Dendritic cell treated with granulocyte-macrophage colony-stimulating factor and Interleukin-4, amounts not matched to agents 40 ng/mL and 50 ng/mL, for 4 days (primary cell): Measurements from ENCODE around the gene IL17REL.
A peak's percentile ranks its signal among the peaks of the same experiment; 100 is the strongest.

Experiments
- H3K27ac Mint-ChIP-seq: one replicate; pipeline ENCODE4 v1.8.0; 2022; ENCODE audit warnings: mild to moderate bottlenecking, mixed read lengths
- H3K27me3 Mint-ChIP-seq: one replicate; pipeline ENCODE4 v1.8.0; 2022; ENCODE audit warnings: mild to moderate bottlenecking, mixed read lengths
- H3K36me3 Mint-ChIP-seq: one replicate; pipeline ENCODE4 v1.8.0; 2022; ENCODE audit warnings: low read depth, mixed read lengths
- H3K4me1 Mint-ChIP-seq: one replicate; pipeline ENCODE4 v1.8.0; 2022; ENCODE audit warnings: low read depth, mixed read lengths
- H3K4me3 Mint-ChIP-seq: one replicate; pipeline ENCODE4 v1.8.0; 2022; ENCODE audit warnings: mild to moderate bottlenecking, moderate library complexity, mixed read lengths
- H3K9me3 Mint-ChIP-seq: one replicate; pipeline ENCODE4 v1.8.0; 2022; ENCODE audit warnings: mixed read lengths
- intact Hi-C: fragments of 100-400 bp; cut with micrococcal nuclease; formaldehyde crosslinking; loops from one replicate; pipeline ENCODE4 v1.15.0; 2022

IL17REL gene

DNA sequence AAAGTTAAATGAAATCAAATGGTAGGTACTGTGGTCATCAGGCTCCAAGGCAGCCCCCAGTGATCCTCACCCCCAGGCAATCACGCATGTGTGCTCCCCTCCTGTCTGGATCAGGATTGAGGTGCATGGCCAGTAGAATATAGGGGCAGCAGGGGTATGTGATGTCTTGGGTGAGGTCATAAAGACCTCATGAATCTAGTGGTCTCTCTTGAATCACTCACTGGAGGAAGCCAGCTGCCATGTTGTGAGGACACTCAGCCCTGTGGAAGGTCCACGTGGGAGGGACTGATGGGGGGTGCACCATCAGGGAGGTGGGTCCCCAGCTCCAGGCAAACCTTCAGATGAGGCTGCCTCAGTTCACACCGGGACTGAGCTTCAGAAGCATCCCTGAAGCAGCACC is 6.8 kb upstream of the IL17REL start:
- intact Hi-C loops, result no loop called here
- H3K36me3 Mint-ChIP-seq, result no peaks in the 10 kb centered on the region
- H3K9me3 Mint-ChIP-seq, result no peaks in the 10 kb centered on the region
- no peak overlapping the region for H3K4me3 Mint-ChIP-seq
- H3K27ac Mint-ChIP-seq, result no peak overlapping the region
- H3K4me1 Mint-ChIP-seq, result peaks cover 6% of the 10 kb centered on the region
- peaks cover 54% of the 10 kb centered on the region for H3K27me3 Mint-ChIP-seq

DNA sequence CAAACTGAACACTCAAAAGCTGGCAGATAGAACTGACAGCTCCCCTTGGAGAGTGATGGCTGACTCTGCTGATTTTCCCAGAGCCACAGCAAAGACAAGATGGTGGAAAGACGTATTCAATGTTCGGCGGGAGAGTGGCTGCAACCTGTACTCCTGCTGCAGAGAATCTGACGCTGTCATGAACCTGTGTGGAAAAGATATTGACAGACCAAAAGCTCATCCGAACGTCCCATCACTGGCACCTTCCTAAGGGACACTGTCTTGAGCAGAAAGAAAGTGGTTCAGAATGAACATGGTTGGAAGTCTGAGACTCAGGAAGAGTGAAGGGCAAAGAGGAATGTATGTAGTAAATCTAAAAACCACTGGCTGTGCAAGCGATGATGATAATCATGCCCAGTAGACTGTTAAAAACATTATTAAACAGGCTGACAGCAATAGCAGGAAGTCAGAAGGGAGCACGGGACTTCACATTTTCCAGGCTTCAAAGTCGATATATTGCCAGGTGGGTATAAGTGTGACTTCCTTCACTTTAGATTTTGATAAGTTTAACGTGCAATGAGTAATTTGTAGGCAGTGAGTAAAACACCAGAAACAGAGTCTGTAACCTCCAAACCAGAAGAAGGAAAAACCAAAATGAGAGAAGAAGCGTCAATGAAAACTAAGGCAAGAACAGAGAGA is 6.2 kb upstream of the IL17REL start:
- H3K4me3 Mint-ChIP-seq, result no peak overlapping the region
- H3K9me3 Mint-ChIP-seq, result no peaks in the 10 kb centered on the region
- H3K36me3 Mint-ChIP-seq, result no peaks in the 10 kb centered on the region
- H3K27me3 Mint-ChIP-seq, result peaks cover 57% of the 10 kb centered on the region
- intact Hi-C loops, result no loop called here
- H3K27ac Mint-ChIP-seq, result no peak overlapping the region
- H3K4me1 Mint-ChIP-seq, result peaks cover 6% of the 10 kb centered on the region

DNA sequence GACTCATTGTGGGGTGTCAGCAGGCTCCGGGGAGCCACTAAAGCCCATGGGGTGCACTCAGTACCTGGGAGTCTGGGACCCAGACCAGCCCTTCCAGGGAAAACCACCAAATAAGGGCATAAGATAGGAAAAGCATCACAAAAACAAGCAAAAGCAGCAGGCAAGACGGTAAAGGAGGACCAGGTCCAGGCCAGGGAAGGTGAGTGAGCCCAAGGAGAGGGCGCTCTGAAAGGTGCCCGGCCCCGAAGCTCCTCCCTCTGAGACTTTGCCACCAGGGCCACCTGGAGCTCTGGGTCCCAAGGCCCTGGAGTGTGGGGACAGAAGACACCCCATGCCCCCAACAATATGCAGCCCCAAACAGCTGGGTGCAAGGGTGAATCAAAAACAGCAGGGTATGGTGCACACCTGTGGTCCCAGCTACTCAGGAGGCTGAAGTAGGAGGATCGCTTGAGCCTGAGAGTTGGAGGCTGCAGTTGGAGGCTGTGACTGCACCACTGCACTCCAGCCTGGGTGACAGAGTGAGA is 5.2 kb upstream of the IL17REL start:
- H3K4me1 Mint-ChIP-seq, result peaks cover 6% of the 10 kb centered on the region
- intact Hi-C loops, result no loop called here
- no peaks in the 10 kb centered on the region for H3K9me3 Mint-ChIP-seq
- H3K36me3 Mint-ChIP-seq, result no peaks in the 10 kb centered on the region
- peaks cover 65% of the 10 kb centered on the region for H3K27me3 Mint-ChIP-seq
- no peak overlapping the region for H3K27ac Mint-ChIP-seq
- H3K4me3 Mint-ChIP-seq, result no peak overlapping the region

DNA sequence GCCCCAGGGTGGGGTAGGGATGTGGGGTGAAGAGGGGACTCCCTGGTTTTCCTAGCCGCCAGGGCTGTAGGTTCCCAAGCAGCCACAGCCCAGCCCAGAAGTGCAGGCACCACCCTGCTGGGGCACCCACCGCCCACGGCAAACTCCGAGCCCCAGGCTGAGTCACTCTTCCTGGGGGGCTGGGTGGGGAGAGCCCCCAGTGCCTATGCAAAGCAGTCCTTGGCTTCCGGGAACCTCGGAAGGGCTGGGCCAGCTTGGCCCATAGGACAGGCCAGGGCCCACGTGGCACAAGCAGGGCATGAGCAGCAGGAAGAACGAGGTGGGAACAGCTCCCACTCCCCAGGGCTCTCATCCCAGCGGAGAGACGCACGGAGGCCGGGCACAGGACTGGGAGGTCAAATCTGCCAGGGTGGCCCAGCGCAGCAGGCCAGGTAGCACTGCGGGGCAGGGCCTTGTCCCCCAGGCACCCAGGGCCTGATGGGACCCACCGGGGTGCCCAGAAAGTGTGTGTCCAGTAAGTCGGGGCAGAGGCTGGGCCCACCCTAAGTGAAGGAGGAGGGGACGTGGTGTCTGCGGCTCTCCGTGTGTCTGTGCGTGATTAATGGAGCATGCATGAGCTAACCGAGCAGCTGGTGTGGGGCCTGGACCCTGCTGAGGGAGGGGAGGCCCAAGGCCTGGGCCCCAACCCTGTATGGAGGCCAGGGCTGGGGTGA is 4.6 kb upstream of the IL17REL start:
- Mint-ChIP-seq H3K27ac (no peak overlapping the region), H3K4me1 (peaks cover 6% of the 10 kb centered on the region), H3K4me3 (no peak overlapping the region), H3K9me3 (no peaks in the 10 kb centered on the region), H3K36me3 (no peaks in the 10 kb centered on the region), H3K27me3 (peaks cover 71% of the 10 kb centered on the region)
- intact Hi-C loops, result no loop called here

DNA sequence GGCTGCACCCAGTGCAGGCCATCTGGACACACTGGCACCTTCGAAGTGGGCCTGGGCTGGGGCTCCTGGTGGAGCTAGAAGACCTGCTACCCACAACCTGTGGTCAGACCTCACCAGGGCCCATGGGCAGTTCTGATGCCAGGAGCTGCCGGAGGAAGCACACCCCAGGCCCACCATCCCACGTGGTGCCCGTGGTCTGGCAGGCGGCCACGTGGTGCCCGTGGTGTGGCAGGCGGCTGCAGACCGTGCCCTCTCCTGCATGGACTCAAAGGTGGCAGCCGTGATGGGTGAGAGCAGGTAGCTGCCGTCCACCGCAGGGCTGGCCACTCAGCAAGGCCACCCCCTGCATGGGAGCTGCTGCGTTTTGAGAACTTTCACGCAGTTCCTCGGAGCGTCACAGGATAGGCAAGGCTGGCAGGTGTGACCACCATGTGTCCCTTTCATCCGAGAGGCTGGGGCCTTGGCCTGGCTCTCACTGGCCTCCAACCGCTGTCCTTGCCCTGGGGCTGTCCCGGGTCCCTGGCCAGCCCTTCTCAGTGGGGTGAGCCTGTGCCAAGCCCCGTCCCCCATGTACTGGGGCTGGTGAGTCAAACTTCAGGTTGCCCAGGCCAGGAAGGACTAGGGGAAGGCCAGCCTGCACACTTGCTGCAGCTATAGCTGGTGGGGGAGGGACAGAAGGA is 3.9 kb upstream of the IL17REL start:
- intact Hi-C loops, result no loop called here
- Mint-ChIP-seq H3K27me3 (peaks cover 78% of the 10 kb centered on the region), H3K4me1 (peaks cover 9% of the 10 kb centered on the region), H3K27ac (no peak overlapping the region), H3K36me3 (no peaks in the 10 kb centered on the region), H3K9me3 (no peaks in the 10 kb centered on the region), H3K4me3 (no peak overlapping the region)

DNA sequence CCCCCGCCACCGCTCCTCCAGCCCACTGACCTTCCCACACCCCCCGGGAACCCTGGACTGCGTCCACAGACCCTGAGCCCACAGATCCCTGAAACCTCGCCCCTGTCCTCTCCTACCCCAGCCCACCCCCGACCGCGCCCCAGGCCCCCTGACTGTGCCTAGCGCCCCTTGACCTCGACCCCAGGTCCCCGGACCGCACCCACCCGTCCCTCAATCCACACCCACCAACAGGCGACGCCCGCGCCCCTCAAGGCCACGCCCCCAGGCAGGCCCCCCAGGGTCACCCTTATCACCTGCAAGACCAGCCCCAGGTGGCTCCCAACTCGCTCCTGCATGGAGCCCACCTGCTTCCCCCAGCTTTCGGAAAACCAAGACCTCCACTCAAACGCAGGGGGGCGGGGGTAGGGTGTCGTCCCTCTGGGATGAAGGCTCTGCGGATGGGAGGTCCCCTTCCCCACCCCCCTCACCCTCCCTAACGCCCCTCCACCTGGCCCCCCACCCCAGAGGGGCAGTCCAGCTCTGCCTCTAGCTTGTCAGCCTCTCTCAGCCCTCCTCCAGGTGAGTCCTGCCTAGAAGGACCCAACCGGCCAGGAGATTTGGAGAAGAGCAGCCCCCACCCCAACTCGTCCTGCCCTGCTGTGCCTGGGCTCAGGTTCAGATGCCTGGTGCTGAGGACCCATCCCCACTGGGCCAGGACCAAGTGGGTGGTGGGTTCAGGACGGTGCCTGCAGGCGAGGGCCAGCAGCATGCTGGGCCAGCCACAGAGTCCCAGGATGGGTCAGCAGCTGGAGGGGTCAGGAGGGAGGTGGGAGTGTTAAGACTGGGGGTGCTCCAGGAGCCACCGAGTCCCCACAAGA is 3.1 kb upstream of the IL17REL start:
- Mint-ChIP-seq H3K27ac (no peak overlapping the region), H3K4me1 (peaks cover 15% of the 10 kb centered on the region), H3K36me3 (no peaks in the 10 kb centered on the region), H3K9me3 (no peaks in the 10 kb centered on the region), H3K4me3 (no peak overlapping the region), H3K27me3 (peaks cover 84% of the 10 kb centered on the region)
- intact Hi-C loops, result no loop called here

DNA sequence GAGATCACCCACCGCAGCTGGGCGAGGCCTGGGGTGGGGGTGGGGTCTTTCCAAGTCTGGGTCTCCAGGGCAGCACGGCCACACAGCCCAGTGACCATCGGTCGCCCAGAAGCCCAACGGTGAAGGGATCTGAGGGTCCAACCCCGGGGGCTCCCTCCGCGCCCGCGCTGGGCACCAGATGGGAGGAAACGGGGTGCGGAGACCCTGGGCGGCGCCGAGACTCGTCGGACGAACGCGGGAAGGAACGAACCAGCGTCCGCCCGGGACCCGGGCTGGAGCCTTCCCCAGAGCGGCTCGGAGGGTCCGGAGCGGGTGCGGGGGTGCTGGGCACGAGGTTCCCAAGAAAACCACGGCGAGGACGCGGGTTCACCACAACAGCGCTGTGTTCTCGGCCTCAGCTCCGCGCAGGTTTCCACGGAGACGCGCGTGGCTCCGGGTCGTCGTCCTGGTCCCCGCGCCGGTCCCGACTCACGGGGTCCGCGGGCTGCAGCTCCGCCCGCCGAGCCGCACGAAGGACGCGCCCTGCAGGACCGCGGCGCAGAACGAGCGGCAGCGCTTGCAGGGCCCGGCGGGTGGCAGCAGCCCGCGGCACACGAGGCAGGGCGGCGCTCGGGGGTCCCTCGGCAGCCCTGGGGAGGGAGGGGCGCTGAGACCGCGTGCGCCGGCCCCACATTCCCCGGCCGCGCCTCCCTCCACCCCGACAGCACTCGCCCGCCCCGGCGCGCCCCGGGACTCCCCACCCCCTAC is 2.3 kb upstream of the IL17REL start:
- Mint-ChIP-seq H3K36me3 (no peaks in the 10 kb centered on the region), H3K9me3 (no peaks in the 10 kb centered on the region), H3K27me3 (peaks cover 92% of the 10 kb centered on the region), H3K27ac (no peak overlapping the region), H3K4me1 (peaks cover 15% of the 10 kb centered on the region), H3K4me3 (no peak overlapping the region)
- intact Hi-C loops, result no loop called here

DNA sequence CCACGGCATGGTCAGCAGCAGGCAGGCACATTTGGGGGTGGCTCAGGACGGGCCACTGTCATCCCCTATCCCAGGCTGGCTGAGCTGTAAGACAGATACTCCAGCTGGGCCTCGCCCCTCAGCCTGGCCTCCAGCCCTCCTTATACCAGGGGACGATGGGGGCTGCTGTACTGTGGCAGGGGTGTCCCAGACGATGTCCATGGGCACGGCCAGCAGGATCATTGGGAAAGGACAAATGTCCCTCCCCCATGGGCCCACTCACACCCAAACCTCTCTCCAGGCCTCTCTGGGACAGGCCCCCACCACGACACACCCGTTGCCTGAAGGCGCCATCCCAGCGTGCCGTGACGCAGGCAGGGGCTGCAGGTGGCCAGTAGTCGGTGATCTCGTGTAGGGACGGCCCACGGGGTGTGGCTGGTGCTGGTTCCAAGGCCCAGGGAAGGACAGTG is 1.5 kb upstream of the IL17REL start:
- intact Hi-C loops, result no loop called here
- Mint-ChIP-seq H3K4me1 (peaks cover 13% of the 10 kb centered on the region), H3K4me3 (no peak overlapping the region), H3K27me3 (peaks cover 89% of the 10 kb centered on the region), H3K36me3 (no peaks in the 10 kb centered on the region), H3K9me3 (no peaks in the 10 kb centered on the region), H3K27ac (no peak overlapping the region)

DNA sequence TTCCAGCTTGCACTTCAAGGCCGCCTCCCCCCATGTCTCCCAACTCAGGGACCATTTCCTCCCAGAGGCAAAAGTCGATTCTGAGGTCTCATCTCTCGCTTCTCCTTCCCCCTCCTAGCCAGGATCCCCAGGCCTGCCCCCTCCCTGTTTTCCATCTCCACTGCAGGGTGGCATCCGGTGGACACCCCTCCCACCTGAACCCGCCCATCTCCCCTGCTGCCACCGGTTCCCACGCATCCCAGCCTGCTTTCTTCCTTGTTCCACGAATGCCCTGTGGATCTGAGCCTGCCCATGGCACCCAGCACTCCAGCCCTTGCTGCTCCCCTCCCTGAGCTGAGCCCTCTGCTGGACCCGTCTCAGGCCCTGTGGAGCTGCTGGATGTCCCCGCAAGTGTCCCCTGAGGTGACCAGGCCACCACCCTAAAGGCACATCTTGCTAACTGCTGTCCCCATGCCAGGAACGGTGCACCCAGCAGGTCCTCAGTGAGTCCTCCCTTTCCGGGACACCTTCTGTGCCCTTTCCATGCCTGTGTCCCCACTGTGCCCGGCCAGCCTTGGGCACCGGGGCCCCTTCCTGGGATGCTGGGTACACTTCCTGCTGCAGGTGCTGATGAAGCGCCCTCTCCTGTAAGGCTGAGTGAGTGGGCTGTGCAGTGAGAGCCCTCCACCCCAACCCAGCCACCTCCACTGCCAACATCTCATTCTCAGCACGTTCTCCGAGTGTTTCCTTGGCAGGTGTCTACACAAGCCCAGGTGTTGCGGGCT is 936 bp downstream of the IL17REL start:
- Mint-ChIP-seq H3K4me3 (peak overlapping the region; percentile 24), H3K27ac (peak overlapping the region; percentile 60), H3K27me3 (peaks cover 71% of the 10 kb centered on the region), H3K36me3 (no peaks in the 10 kb centered on the region), H3K4me1 (peaks cover 9% of the 10 kb centered on the region), H3K9me3 (no peaks in the 10 kb centered on the region)
- intact Hi-C loops, result no loop called here

DNA sequence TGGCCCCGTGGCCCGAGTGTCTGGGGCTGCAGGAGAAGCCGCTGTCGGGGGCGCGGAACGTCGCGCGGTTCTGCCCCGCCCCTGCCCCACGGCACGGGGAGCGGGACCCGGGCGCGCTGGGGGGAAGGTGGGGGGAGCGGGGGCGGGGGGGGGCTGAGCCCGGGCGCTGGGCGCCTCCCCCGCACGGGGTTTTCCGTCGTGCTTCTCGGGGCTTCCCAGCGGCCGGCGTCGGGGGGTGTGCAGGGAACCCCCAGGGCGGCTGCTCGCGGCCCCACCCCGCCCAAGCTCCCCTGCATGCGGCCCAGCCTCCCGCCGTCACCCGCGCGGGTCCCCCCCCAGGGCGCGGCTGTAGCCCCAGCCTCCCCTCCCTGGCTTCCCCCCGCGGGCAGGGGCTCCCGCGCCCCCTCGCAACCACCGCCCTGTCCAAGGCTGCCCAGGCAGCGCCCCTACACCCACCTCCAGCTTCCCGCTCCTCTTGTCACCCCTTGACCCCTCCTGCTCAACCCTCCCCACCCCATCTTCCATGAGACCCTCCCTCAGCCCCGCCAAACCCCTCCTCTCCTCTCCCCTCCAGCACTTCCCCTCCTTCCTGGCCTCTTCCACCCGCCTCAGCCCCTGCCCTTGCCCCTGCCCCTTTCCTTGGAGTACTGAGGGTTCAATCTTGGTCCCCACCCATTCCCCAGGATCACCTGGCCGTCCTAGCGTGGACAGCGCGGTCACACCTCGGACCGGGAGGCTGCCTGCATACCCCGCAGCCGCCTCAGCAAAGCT is 1.7 kb downstream of the IL17REL start:
- H3K4me3 Mint-ChIP-seq, result peak overlapping the region; percentile 24
- H3K9me3 Mint-ChIP-seq, result no peaks in the 10 kb centered on the region
- H3K27ac Mint-ChIP-seq, result peak overlapping the region; percentile 60
- no peaks in the 10 kb centered on the region for H3K36me3 Mint-ChIP-seq
- H3K27me3 Mint-ChIP-seq, result peaks cover 64% of the 10 kb centered on the region
- H3K4me1 Mint-ChIP-seq, result peaks cover 9% of the 10 kb centered on the region
- intact Hi-C loops, result no loop called here

DNA sequence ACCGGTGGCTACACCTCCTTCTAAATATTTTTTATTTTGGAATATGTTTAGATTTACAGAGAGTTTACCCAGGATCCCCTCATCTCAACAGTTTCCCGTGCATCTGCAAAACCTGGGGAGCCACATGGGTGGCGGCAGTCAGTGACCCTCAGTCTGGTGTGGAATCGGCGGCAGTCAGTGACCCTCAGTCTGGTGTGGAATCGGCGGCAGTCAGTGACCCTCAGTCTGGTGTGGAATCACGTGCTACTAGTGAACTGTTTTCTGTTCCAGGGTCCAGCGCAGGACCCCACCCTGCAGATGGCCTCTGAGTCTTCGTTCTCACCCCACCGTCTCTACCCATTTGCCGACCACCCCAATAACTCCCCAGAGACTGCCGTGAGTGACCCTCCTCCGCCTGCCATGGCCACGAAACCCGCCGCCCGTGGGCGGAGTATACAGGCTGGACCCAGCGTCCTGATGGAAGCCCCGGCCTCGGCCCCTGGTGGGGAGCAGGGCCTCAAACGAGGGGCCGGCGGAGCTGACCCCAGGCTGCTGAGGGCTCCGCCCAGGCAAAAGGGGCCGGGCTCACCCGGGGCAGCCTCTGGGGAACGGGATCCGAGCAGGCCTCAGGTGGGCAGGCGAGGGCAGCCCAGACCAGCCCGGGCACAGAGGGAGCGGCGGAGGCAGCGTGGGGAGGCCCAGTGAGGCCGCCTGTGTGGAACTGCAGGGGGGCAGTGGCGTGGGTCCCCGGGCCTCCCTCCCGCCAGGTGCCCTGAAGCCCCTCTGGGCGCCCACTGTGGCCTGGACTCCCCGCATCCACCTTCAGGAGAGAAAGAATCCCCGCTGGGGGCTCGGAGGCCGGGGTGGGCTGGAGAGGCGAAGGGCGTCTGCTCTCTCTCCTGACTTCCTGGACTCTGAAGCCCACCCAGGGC is 2.5 kb downstream of the IL17REL start:
- no peaks in the 10 kb centered on the region for H3K36me3 Mint-ChIP-seq
- intact Hi-C loops, result no loop called here

More for the DNA sequence above, 2.5 kb downstream of the IL17REL start:
- no peaks in the 10 kb centered on the region for H3K9me3 Mint-ChIP-seq
- H3K27me3 Mint-ChIP-seq, result peaks cover 58% of the 10 kb centered on the region
- peaks cover 13% of the 10 kb centered on the region for H3K4me1 Mint-ChIP-seq
- H3K4me3 Mint-ChIP-seq, result no peak overlapping the region
- no peak overlapping the region for H3K27ac Mint-ChIP-seq
